GM12878 (cell line): ENCODE measurements around the gene CNPY1. TPM values are rescaled to one million over a fixed set of nuclear protein-coding genes. Genes with fewer than 3 reads are reported as not detected.

Experiments
- ATAC-seq: fragments of 200-7000 bp; cut with Tn5 transposase; 3 replicates; pipeline ENCODE4 v1.9.1; 2020; ENCODE audit warnings: mild to moderate bottlenecking, moderate library complexity
- BruUV-seq: library from RNA; stranded (reverse); fragments of 400-500 nt; replicated peaks from 2 replicates; lab custom pipeline; 2021; lab: Mats Ljungman, UMichigan
- CTCF ChIA-PET: fragments of 300-600 bp; sonication (Branson Sonifier 250); formaldehyde crosslinking; extraction: SDS; loops from one replicate; lab custom pipeline; 2021; ENCODE audit warnings: inconsistent platforms; lab: Yijun Ruan, JAX
- POLR2A ChIA-PET: fragments of 350-600 bp; formaldehyde crosslinking; extraction: SDS; loops from one replicate; lab custom pipeline; 2021; ENCODE audit warnings: inconsistent platforms; lab: Charles Lee
- RAD21 ChIA-PET: fragments of 300-600 bp; sonication (Branson Sonifier 250); formaldehyde crosslinking; loops from one replicate; lab custom pipeline; 2023; ENCODE audit warnings: antibody characterized with exemption; ENCODE audit not compliant: unreplicated experiment; lab: Charles Lee
- SMC1A ChIA-PET: fragments of 300-600 bp; sonication (Branson Sonifier 250); formaldehyde crosslinking; loops from one replicate; lab custom pipeline; 2023; ENCODE audit not compliant: unreplicated experiment, uncharacterized antibody; lab: Charles Lee
- DNase-seq: peaks from one replicate; pipeline ENCODE4 v3.0.0-alpha.2; 2011; ENCODE audit warnings: low read depth, low spot score
- FAIRE-seq: peaks from 3 replicates; lab custom pipeline; 2011; peaks lifted over from hg19 to GRCh38; lab: Jason Lieb, UNC
- H2AFZ ChIP-seq: 2 replicates; pipeline ENCODE4 v1.6.0; 2011; ENCODE audit warnings: low read depth, low read length, control low read depth; ENCODE audit not compliant: control insufficient read depth
- H3K27ac ChIP-seq: 2 replicates; pipeline ENCODE4 v1.5.1; 2011; ENCODE audit warnings: control low read depth; ENCODE audit not compliant: control insufficient read depth, insufficient read depth
- H3K27me3 ChIP-seq, 2 experiments: replicated peaks in 1 of 2; 2 replicates each; pipeline versions ENCODE4 v1.6.0 to v1.6.1; 2011; ENCODE audit warnings: low read length in 1 of 2; ENCODE audit not compliant: control insufficient read depth in 2 of 2, insufficient read depth in 2 of 2
- H3K36me3 ChIP-seq, 2 experiments: 2 replicates each; pipeline ENCODE4 v1.5.1; 2011; ENCODE audit warnings: low read length in 1 of 2; ENCODE audit not compliant: control insufficient read depth in 2 of 2, insufficient read depth in 2 of 2
- H3K4me1 ChIP-seq: 2 replicates; pipeline ENCODE4 v1.6.1; 2011; ENCODE audit warnings: mild to moderate bottlenecking, low read length, moderate library complexity, mixed read lengths; ENCODE audit not compliant: control insufficient read depth, insufficient read depth
- H3K4me2 ChIP-seq: 2 replicates; pipeline ENCODE4 v1.6.0; 2011; ENCODE audit warnings: control low read depth; ENCODE audit not compliant: control insufficient read depth, insufficient read depth
- H3K4me3 ChIP-seq: fragments of 200-600 bp; sonication (generic); 2 replicates; pipeline ENCODE4 v1.5.1; 2016
- H3K79me2 ChIP-seq: 2 replicates; pipeline ENCODE4 v1.6.0; 2011; ENCODE audit warnings: low read length; ENCODE audit not compliant: control insufficient read depth, insufficient read depth
- H3K9ac ChIP-seq: 2 replicates; pipeline ENCODE4 v1.8.0; 2011; ENCODE audit warnings: low read length, control low read depth, mixed read lengths; ENCODE audit not compliant: control insufficient read depth, insufficient read depth
- H3K9me3 ChIP-seq: replicated peaks from 3 replicates; pipeline ENCODE4 v1.5.1; 2011; ENCODE audit warnings: mild to moderate bottlenecking, low read length; ENCODE audit not compliant: control insufficient read depth, insufficient read depth
- H4K20me1 ChIP-seq: 2 replicates; pipeline ENCODE4 v1.6.0; 2011; ENCODE audit not compliant: control insufficient read depth, insufficient read depth
- ATF2 ChIP-seq: IDR thresholded peaks from 2 replicates; pipeline ENCODE4 v1.6.1; 2012; ENCODE audit warnings: low read length, inconsistent platforms
- ATF3 ChIP-seq: IDR thresholded peaks from 2 replicates; pipeline ENCODE4 v1.6.1; 2011; ENCODE audit warnings: low read depth, mild to moderate bottlenecking, low read length, moderate library complexity, borderline replicate concordance; ENCODE audit errors: extremely low read depth
- ATF7 ChIP-seq: fragments of 450-650 bp; IDR thresholded peaks from 2 replicates; pipeline ENCODE4 v1.6.1; 2016; ENCODE audit warnings: low read depth, mild to moderate bottlenecking
- BCLAF1 ChIP-seq: fragments of 450-650 bp; IDR thresholded peaks from 2 replicates; pipeline ENCODE4 v1.6.1; 2017; ENCODE audit warnings: antibody characterized with exemption, mild to moderate bottlenecking, moderate library complexity
- CBFB ChIP-seq: IDR thresholded peaks from 2 replicates; pipeline ENCODE4 v1.6.1; 2016; ENCODE audit warnings: antibody characterized with exemption, low read depth
- E2F4 ChIP-seq: IDR thresholded peaks from 2 replicates; pipeline ENCODE4 v1.6.1; 2012; ENCODE audit warnings: low read depth, low read length, improper control_type of control experiment
- KAT2A ChIP-seq: conservative IDR thresholded peaks from 2 replicates; pipeline ENCODE4 v1.6.1; 2011; ENCODE audit warnings: low read depth, low read length; ENCODE audit not compliant: control insufficient read depth
- KLF5 ChIP-seq: fragments of 450-650 bp; IDR thresholded peaks from 2 replicates; pipeline ENCODE4 v1.6.1; 2014; ENCODE audit warnings: mild to moderate bottlenecking; ENCODE audit not compliant: partially characterized antibody
- NFXL1 ChIP-seq: fragments of 450-650 bp; IDR thresholded peaks from 2 replicates; pipeline ENCODE4 v1.6.1; 2017; ENCODE audit warnings: antibody characterized with exemption, mild to moderate bottlenecking, borderline replicate concordance
- PRDM15 ChIP-seq: fragments of 450-650 bp; formaldehyde crosslinking; IDR thresholded peaks from 2 replicates; pipeline ENCODE4 v1.4.0; 2020; ENCODE audit warnings: mild to moderate bottlenecking, moderate library complexity
- RCOR1 ChIP-seq: conservative IDR thresholded peaks from 2 replicates; pipeline ENCODE4 v1.6.1; 2012; ENCODE audit warnings: low read depth, low read length, improper control_type of control experiment
- SMARCA5 ChIP-seq: fragments of 450-650 bp; IDR thresholded peaks from 2 replicates; pipeline ENCODE4 v1.6.1; 2017; ENCODE audit warnings: mild to moderate bottlenecking
- SREBF2 ChIP-seq: IDR thresholded peaks from 2 replicates; pipeline ENCODE4 v1.6.1; 2012; ENCODE audit warnings: mild to moderate bottlenecking, low read length
- SRF ChIP-seq, 2 experiments: IDR thresholded peaks; 2 replicates each; pipeline ENCODE4 v1.6.1; 2011; ENCODE audit warnings: low read depth in 2 of 2, low read length in 2 of 2, mild to moderate bottlenecking in 1 of 2, moderate library complexity in 1 of 2
- SUZ12 ChIP-seq: fragments of 200-600 bp; sonication (generic); IDR thresholded peaks from one replicate; pipeline ENCODE4 v1.6.1; 2018; ENCODE audit warnings: antibody characterized with exemption, mild to moderate bottlenecking; ENCODE audit not compliant: unreplicated experiment
- ZNF207 ChIP-seq: fragments of 450-650 bp; IDR thresholded peaks from 2 replicates; pipeline ENCODE4 v1.6.1; 2014; ENCODE audit warnings: antibody characterized with exemption, mild to moderate bottlenecking, borderline replicate concordance
- ZNF24 ChIP-seq: fragments of 450-650 bp; IDR thresholded peaks from 2 replicates; pipeline ENCODE4 v1.6.1; 2017; ENCODE audit warnings: antibody characterized with exemption, mild to moderate bottlenecking
- WGBS: methylation state at CpG from one replicate; pipeline ENCODE4 v1.1.6; 2016; ENCODE audit warnings: low lambda C conversion rate; ENCODE audit not compliant: insufficient replicate concordance, insufficient coverage; ENCODE audit errors: missing lambda C conversion rate; 5-methylcytosine and 5-hydroxymethylcytosine counted together
- in situ Hi-C: fragments of 300-500 bp; cut with MboI; formaldehyde crosslinking; loops from 9 replicates; pipeline ENCODE4 v1.14.3; 2018; ENCODE audit warnings: mixed read lengths
- intact Hi-C: fragments of 100-400 bp; cut with micrococcal nuclease; formaldehyde crosslinking; loops from one replicate; pipeline ENCODE4 v1.14.2; 2022; ENCODE audit not compliant: unreplicated experiment
- polyA plus RNA-seq, 11 experiments: library from polyadenylated mRNA; depleted of rRNA in 4 of 11; unstranded in 6 of 11; stranded (reverse) in 5 of 11; fragments of >200 nt; fragmentation: Nextera tagmentation in 4 of 11; fragmentation: Illumina TruSeq in 1 of 11; extraction: Ambion mirVana in 4 of 11; extraction: Trizol in 1 of 11; gene quantifications; 1 replicate in 1 of 11; 2 replicates in 10 of 11; pipeline versions ENCODE4 v1.2.1 to v1.2.3, GENCODE V29; 2011 to 2016; ENCODE audit warnings: inconsistent platforms in 2 of 11, missing spikeins in 2 of 11, low read depth in 1 of 11
- total RNA-seq, 4 experiments: library from RNA; depleted of rRNA in 3 of 4; stranded (reverse); fragments of >200 nt in 3 of 4; fragmentation: Illumina TruSeq in 1 of 4; extraction: Trizol in 1 of 4; gene quantifications; 2 replicates each; pipeline versions ENCODE4 v1.2.1 to v1.2.3, GENCODE V29; 2013 to 2021

CNPY1 gene
- total and polyA plus RNA-seq, 10 of the 15 experiments (the other 5 are each of a cell fraction or from before 2014, with no cell fraction given), result not detected

- H3K36me3 ChIP-seq, result no peaks in the 10 kb centered on the region
- WGBS, result 31% methylated on average over 9 of the region's 9 CpGs
- no peak overlapping the region for H3K4me2 ChIP-seq
- ChIA-PET RAD21 (no interaction called here), SMC1A (no interaction called here), POLR2A (no interaction called here), CTCF (no interaction called here)
- no peaks in the 10 kb centered on the region for H4K20me1 ChIP-seq
- H3K79me2 ChIP-seq, result no peaks in the 10 kb centered on the region
- H3K4me1 ChIP-seq, result no peaks in the 10 kb centered on the region
- no peak overlapping the region for H3K27ac ChIP-seq
- H2AFZ ChIP-seq, result no peak overlapping the region
- intact Hi-C loops, result no loop called here
- in situ Hi-C loops, result no loop called here
- ATAC-seq (no peak), DNase-seq (no peak), FAIRE-seq (no peak)
- no peak overlapping the region for H3K4me3 ChIP-seq
- H3K9me3 ChIP-seq, result no peaks in the 10 kb centered on the region
- BruUV-seq, result no TSS peak
- H3K9ac ChIP-seq, result no peak overlapping the region
- peaks cover 1 to 3% of the 10 kb centered on the region in 2 experiments; a peak in 3 of 4 replicates for H3K27me3 ChIP-seq
- TF ChIP-seq SREBF2 (no peak), NFXL1 (no peak), KLF5 (no peak), ATF3 (no peak), SMARCA5 (no peak), RCOR1 (no peak), E2F4 (no peak), BCLAF1 (no peak), SUZ12 (no peak), CBFB (no peak), SRF (IDR thresholded peaks at IDR 0.05; ENCODE audit: low read depth in 2 of 2, low read length in 2 of 2) (no peak), ATF7 (no peak), ZNF24 (no peak), ATF2 (no peak), PRDM15 (CRISPR knock-in tag) (no peak), ZNF207 (no peak), KAT2A (no peak)
Observed at GRCh38 chr7:155543926-155544325, 2.4 kb downstream of the CNPY1 start.
